Prostate gland (tissue), 2 donors: ENCODE results near the gene SH3RF2. TPM values are rescaled to one million over a fixed set of nuclear protein-coding genes. Genes with fewer than 3 reads are reported as not detected.

Experiments
- DNase-seq: peaks from one replicate; pipeline ENCODE4 v3.0.0-alpha.2; 2019; ENCODE audit warnings: low spot score
- H3K27ac ChIP-seq, 2 donors: fragments of 200-600 bp; sonication (generic); 2 replicates each; pipeline ENCODE4 v1.5.1; 2017 to 2019
- H3K27me3 ChIP-seq: fragments of 200-600 bp; sonication (generic); replicated peaks from 2 replicates; pipeline ENCODE4 v1.5.1; 2019; ENCODE audit not compliant: insufficient read depth
- H3K36me3 ChIP-seq, 2 donors: fragments of 200-600 bp; sonication (generic); 1 replicate in 1 of 2; 2 replicates in 1 of 2; pipeline versions ENCODE4 v1.5.1 to v1.8.1; 2017 to 2019
- H3K4me1 ChIP-seq: fragments of 200-600 bp; sonication (generic); replicated peaks from 2 replicates; pipeline ENCODE4 v1.5.1; 2019
- H3K4me3 ChIP-seq, 2 donors: fragments of 200-600 bp; sonication (generic); 2 replicates each; pipeline ENCODE4 v1.5.1; 2017 to 2019
- H3K9me3 ChIP-seq: fragments of 200-600 bp; sonication (generic); 2 replicates; pipeline ENCODE4 v1.5.1; 2017
- POLR2A ChIP-seq: fragments of 450-650 bp; IDR thresholded peaks from one replicate; pipeline ENCODE4 v1.6.1; 2016; ENCODE audit warnings: antibody characterized with exemption, mild to moderate bottlenecking
- POLR2AphosphoS5 ChIP-seq: sonication (generic); formaldehyde crosslinking; IDR thresholded peaks from one replicate; pipeline ENCODE4 v1.6.1; 2017; ENCODE audit warnings: antibody characterized with exemption
- WGBS: methylation state at CpG from one replicate; pipeline ENCODE4 v1.1.5; 2018; 5-methylcytosine and 5-hydroxymethylcytosine counted together
- intact Hi-C: fragments of 100-400 bp; cut with DNase I; formaldehyde crosslinking; loops from one replicate; pipeline ENCODE4 v1.14.2; 2022
- total RNA-seq, 2 donors: library from RNA; depleted of rRNA; stranded (reverse); fragments of >200 nt; gene quantifications; one replicate each; pipeline ENCODE4 v1.1.0, GENCODE V29; 2016
- TF ChIP-seq, protein P1 (sequence below), 4 experiments: fragments of 200-600 bp in 2 of 4; fragments of 450-650 bp in 2 of 4; sonication (generic) in 2 of 4; IDR thresholded peaks; 1 replicate in 3 of 4; 2 replicates in 1 of 4; pipeline ENCODE4 v1.5.1; 2016 to 2019; ENCODE audit warnings: antibody characterized with exemption in 4 of 4, mild to moderate bottlenecking in 2 of 4, moderate library complexity in 2 of 4

SH3RF2 gene
- total RNA-seq, 2 donors from 2014 or later = 18.2 to 43.9 TPM

DNA sequence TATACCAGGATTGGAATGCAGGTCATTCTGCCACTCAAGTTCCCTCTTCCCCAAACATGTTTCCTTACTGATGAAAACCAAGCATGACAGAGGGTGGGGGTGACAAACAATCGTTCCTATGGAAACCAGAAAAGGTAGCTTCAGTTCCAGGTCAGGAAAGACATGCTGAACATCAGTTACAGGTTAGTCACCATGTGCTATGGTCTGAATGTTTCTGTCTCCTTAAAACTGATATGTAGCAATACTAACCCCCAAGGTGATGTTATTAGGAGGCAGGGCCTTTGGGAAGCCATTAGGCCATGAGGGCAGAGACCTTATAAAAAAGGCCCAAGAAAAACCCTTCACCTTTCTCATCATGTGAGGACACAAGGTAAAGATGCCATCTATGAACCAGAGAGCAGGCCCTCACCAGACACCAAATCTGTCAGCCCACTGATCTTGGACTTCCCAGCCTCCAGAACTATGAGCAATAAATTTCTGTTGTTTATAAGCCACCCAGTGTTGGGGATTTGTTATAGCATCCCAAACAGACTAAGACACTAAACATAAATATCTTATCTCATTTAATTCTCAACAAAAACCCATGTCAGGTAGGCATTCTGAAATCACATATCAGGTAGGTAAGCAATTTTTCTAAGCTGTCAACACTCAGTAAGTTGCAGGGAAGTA lies 15.7 kb upstream of the SH3RF2 start:
- Histone ChIP-seq H3K4me3 (no peak overlapping the region), H3K27ac (no peak overlapping the region), H3K36me3 (no peaks in the 10 kb centered on the region), H3K4me1 (no peaks in the 10 kb centered on the region), H3K9me3 (no peaks in the 10 kb centered on the region), H3K27me3 (no peaks in the 10 kb centered on the region)
- intact Hi-C loops = no loop called here
- 85% methylated on average over 1 of the region's 1 CpG for WGBS
- TF ChIP-seq, protein P1, sequence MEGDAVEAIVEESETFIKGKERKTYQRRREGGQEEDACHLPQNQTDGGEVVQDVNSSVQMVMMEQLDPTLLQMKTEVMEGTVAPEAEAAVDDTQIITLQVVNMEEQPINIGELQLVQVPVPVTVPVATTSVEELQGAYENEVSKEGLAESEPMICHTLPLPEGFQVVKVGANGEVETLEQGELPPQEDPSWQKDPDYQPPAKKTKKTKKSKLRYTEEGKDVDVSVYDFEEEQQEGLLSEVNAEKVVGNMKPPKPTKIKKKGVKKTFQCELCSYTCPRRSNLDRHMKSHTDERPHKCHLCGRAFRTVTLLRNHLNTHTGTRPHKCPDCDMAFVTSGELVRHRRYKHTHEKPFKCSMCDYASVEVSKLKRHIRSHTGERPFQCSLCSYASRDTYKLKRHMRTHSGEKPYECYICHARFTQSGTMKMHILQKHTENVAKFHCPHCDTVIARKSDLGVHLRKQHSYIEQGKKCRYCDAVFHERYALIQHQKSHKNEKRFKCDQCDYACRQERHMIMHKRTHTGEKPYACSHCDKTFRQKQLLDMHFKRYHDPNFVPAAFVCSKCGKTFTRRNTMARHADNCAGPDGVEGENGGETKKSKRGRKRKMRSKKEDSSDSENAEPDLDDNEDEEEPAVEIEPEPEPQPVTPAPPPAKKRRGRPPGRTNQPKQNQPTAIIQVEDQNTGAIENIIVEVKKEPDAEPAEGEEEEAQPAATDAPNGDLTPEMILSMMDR (IDR thresholded peaks at IDR 0.05) = no peak
- TF ChIP-seq POLR2AphosphoS5 = no peak
- no peak for DNase-seq

DNA sequence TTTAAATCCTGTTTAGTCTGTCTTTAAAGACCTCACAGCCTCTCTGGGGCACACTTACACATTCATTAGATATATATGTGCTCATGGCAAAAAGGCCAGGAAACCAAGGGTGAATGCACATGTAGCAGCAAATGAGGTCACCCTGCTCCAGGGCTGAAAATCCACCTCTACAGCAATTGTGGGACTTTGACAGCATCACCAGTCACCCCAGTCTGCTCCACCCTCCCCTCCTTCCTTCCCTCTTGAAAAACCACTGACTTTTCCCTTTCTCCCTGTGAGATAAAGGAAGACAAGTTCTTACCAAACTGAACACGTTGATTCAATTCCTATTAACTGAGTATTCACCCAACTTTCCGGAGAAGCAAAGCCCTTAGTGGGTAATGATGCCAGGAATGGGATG lies 15.2 kb upstream of the SH3RF2 start:
- Histone ChIP-seq H3K27ac (no peak overlapping the region), H3K4me3 (no peak overlapping the region), H3K9me3 (no peaks in the 10 kb centered on the region), H3K27me3 (no peaks in the 10 kb centered on the region), H3K36me3 (no peaks in the 10 kb centered on the region), H3K4me1 (no peaks in the 10 kb centered on the region)
- intact Hi-C loops = no loop called here
- 47% methylated on average over 2 of the region's 2 CpGs for WGBS
- no peak for DNase-seq
- TF ChIP-seq POLR2A = no peak

- no peaks in the 10 kb centered on the region for H3K9me3 ChIP-seq
- WGBS = 74% methylated on average over 2 of the region's 2 CpGs
These were observed 14.3 kb upstream of the SH3RF2 start for GRCh38 chr5:145922059-145922458.

GRCh38 chr5:145923405-145923804 lies 13.0 kb upstream of the SH3RF2 start:
- intact Hi-C loops = no loop called here
- no peak for DNase-seq

More at GRCh38 chr5:145922059-145922458, 14.3 kb upstream of the SH3RF2 start:
- no peaks in the 10 kb centered on the region for H3K4me1 ChIP-seq
- no peaks in the 10 kb centered on the region for H3K36me3 ChIP-seq
- H3K27ac ChIP-seq = no peak overlapping the region
- no peak for DNase-seq
- H3K27me3 ChIP-seq = no peaks in the 10 kb centered on the region
- TF ChIP-seq POLR2A (no peak), POLR2AphosphoS5 (no peak)
- TF ChIP-seq, protein P1 (IDR thresholded peaks at IDR 0.05) = no peak
- H3K4me3 ChIP-seq = no peak overlapping the region
- intact Hi-C loops = no loop called here

DNA sequence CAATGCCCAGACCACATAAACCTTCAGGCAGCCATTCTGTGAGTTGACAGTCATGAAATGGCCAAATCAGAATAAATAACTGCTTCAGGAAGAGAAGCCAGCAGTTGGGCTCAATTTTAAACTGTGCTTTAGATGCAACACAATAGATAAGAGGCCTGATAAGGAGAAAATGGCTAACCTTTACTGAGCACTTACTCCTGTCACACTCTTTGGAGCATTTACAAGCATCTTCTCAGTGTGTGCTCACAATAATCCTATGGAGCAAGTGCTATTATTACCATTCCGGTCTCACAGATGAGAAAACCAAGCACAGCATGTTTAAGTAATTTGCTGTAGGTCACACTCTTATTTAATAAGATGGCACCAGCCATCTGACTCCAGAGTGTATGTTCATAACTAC lies 11.5 kb upstream of the SH3RF2 start:
- no peaks in the 10 kb centered on the region for H3K36me3 ChIP-seq
- no peaks in the 10 kb centered on the region for H3K9me3 ChIP-seq
- no peaks in the 10 kb centered on the region for H3K4me1 ChIP-seq
- no peak overlapping the region for H3K27ac ChIP-seq
- WGBS = 83% methylated on average over 1 of the region's 1 CpG
- intact Hi-C loops = no loop called here
- TF ChIP-seq POLR2AphosphoS5 (no peak), POLR2A (no peak)
- TF ChIP-seq, protein P1 (IDR thresholded peaks at IDR 0.05) = no peak
- no peak for DNase-seq
- H3K27me3 ChIP-seq = no peaks in the 10 kb centered on the region
- H3K4me3 ChIP-seq = no peak overlapping the region

More at GRCh38 chr5:145923405-145923804, 13.0 kb upstream of the SH3RF2 start:
- H3K4me3 ChIP-seq = no peak overlapping the region
- WGBS = 93% methylated on average over 3 of the region's 3 CpGs
- H3K9me3 ChIP-seq = no peaks in the 10 kb centered on the region
- H3K36me3 ChIP-seq = no peaks in the 10 kb centered on the region
- no peak overlapping the region for H3K27ac ChIP-seq
- H3K27me3 ChIP-seq = no peaks in the 10 kb centered on the region
- TF ChIP-seq, protein P1 (IDR thresholded peaks at IDR 0.05) = no peak
- TF ChIP-seq POLR2AphosphoS5 = no peak
- no peak for TF ChIP-seq POLR2A
- H3K4me1 ChIP-seq = no peaks in the 10 kb centered on the region
